Measurements from ENCODE around the gene GANC.

GANC gene

GRCh38 chr15:42344763-42345162 lies 71.8 kb downstream of the GANC start:
- DNase-seq (ENCODE audit: low read depth in 2 of 2) = no peak

- no peak for DNase-seq (ENCODE audit: low read depth in 2 of 2)
Measured at GRCh38 chr15:42345504-42345903, 72.5 kb downstream of the GANC start.

GRCh38 chr15:42348083-42348482 lies 75.1 kb downstream of the GANC start:
- no peak for DNase-seq (ENCODE audit: low read depth in 2 of 2)

- DNase-seq (ENCODE audit: low read depth in 2 of 2) = no peak
Measured at GRCh38 chr15:42349186-42349585, 76.2 kb downstream of the GANC start.

- DNase-seq (ENCODE audit: low read depth in 2 of 2) = no peak
Measured at GRCh38 chr15:42352401-42352800, 79.4 kb downstream of the GANC start.

GRCh38 chr15:42353061-42353460 lies 80.1 kb downstream of the GANC start:
- DNase-seq (ENCODE audit: low read depth in 2 of 2) = no peak

GRCh38 chr15:42354824-42355223 lies 81.8 kb downstream of the GANC start:
- DNase-seq (ENCODE audit: low read depth in 2 of 2) = no peak

- no peak for DNase-seq (ENCODE audit: low read depth in 2 of 2)
Measured at GRCh38 chr15:42355291-42355690, 82.3 kb downstream of the GANC start.

GRCh38 chr15:42356851-42357250 lies 83.8 kb downstream of the GANC start:
- no peak for DNase-seq (ENCODE audit: low read depth in 2 of 2)

- DNase-seq (ENCODE audit: low read depth in 2 of 2) = no peak
Measured at GRCh38 chr15:42358141-42358540, 85.1 kb downstream of the GANC start.

GRCh38 chr15:42359249-42359648 lies 86.2 kb downstream of the GANC start, which contains the start of gene CAPN3:
Gene CAPN3 (plus strand): TSS chr15:42359501. CDS start chr15:42359806, 305 bp downstream.
- DNase-seq (ENCODE audit: low read depth in 2 of 2) = no peak

GRCh38 chr15:42359985-42360384 lies 87.0 kb downstream of the GANC start:
- DNase-seq (ENCODE audit: low read depth in 2 of 2) = no peak

- DNase-seq (ENCODE audit: low read depth in 2 of 2) = no peak
Measured at GRCh38 chr15:42360535-42361112, 87.6 kb downstream of the GANC start.

- DNase-seq (ENCODE audit: low read depth in 2 of 2) = no peak
Measured at GRCh38 chr15:42363487-42363886, 90.5 kb downstream of the GANC start.

GRCh38 chr15:42363942-42364341 lies 90.9 kb downstream of the GANC start:
- no peak for DNase-seq (ENCODE audit: low read depth in 2 of 2)

- DNase-seq (ENCODE audit: low read depth in 2 of 2) = no peak
Measured at GRCh38 chr15:42364529-42364928, 91.5 kb downstream of the GANC start.

GRCh38 chr15:42365921-42366550 lies 93.0 kb downstream of the GANC start:
- no peak for DNase-seq (ENCODE audit: low read depth in 2 of 2)

GRCh38 chr15:42367041-42367440 lies 94.0 kb downstream of the GANC start:
- DNase-seq (ENCODE audit: low read depth in 2 of 2) = no peak

- no peak for DNase-seq (ENCODE audit: low read depth in 2 of 2)
Measured at GRCh38 chr15:42368096-42368495, 95.1 kb downstream of the GANC start.

GRCh38 chr15:42371096-42371495 lies 98.1 kb downstream of the GANC start:
- DNase-seq (ENCODE audit: low read depth in 2 of 2) = no peak

- no peak for DNase-seq (ENCODE audit: low read depth in 2 of 2)
Measured at GRCh38 chr15:42373274-42373673, 100.3 kb downstream of the GANC start.

- DNase-seq (ENCODE audit: low read depth in 2 of 2) = no peak
Measured at GRCh38 chr15:42373936-42374335, 100.9 kb downstream of the GANC start.

- no peak for DNase-seq (ENCODE audit: low read depth in 2 of 2)
Measured at GRCh38 chr15:42374810-42375209, 101.8 kb downstream of the GANC start.

GRCh38 chr15:42375252-42375651 lies 102.3 kb downstream of the GANC start:
- no peak for DNase-seq (ENCODE audit: low read depth in 2 of 2)
